GM19452 (cell line): ENCODE results near the gene SMCHD1.
"Not testable (repeated sequence)": the region's sequence is repeated elsewhere in the genome, so short reads cannot be mapped to it uniquely, and the experiment has no call there.

Experiments
- ATAC-seq: cut with Tn5 transposase; IDR thresholded peaks from one replicate; pipeline ENCODE4 v1.9.1; 2021; ENCODE audit not compliant: unreplicated experiment

Gene SMCHD1

GRCh38 chr18:2715990-2716389 lies 60.5 kb downstream of the SMCHD1 start:
- ATAC-seq: no peak

GRCh38 chr18:2716394-2717326 lies 61.1 kb downstream of the SMCHD1 start:
- no peak for ATAC-seq

GRCh38 chr18:2717407-2717806 lies 61.9 kb downstream of the SMCHD1 start:
- no peak for ATAC-seq

- no peak for ATAC-seq
Observed at GRCh38 chr18:2719040-2719439, 63.5 kb downstream of the SMCHD1 start.

GRCh38 chr18:2723207-2723606 lies 67.7 kb downstream of the SMCHD1 start:
- ATAC-seq: no peak

- no peak for ATAC-seq
Observed at GRCh38 chr18:2729757-2730156, 74.2 kb downstream of the SMCHD1 start.

GRCh38 chr18:2736823-2737222 lies 81.3 kb downstream of the SMCHD1 start:
- no peak for ATAC-seq

GRCh38 chr18:2740082-2740481 lies 84.6 kb downstream of the SMCHD1 start:
- not testable (repeated sequence) for ATAC-seq

- ATAC-seq: no peak
Observed at GRCh38 chr18:2746274-2746673, 90.7 kb downstream of the SMCHD1 start.

GRCh38 chr18:2758309-2758708 lies 102.8 kb downstream of the SMCHD1 start:
- ATAC-seq: no peak

- ATAC-seq: no peak
Observed at GRCh38 chr18:2774669-2775068, 119.1 kb downstream of the SMCHD1 start.

GRCh38 chr18:2776601-2777000 lies 121.1 kb downstream of the SMCHD1 start:
- ATAC-seq: no peak

- no peak for ATAC-seq
Observed at GRCh38 chr18:2777241-2777640, 121.7 kb downstream of the SMCHD1 start.

GRCh38 chr18:2780750-2781149 lies 125.2 kb downstream of the SMCHD1 start:
- no peak for ATAC-seq

- no peak for ATAC-seq
Observed at GRCh38 chr18:2787225-2787624, 131.7 kb downstream of the SMCHD1 start.

- no peak for ATAC-seq
Observed at GRCh38 chr18:2792395-2792794, 136.9 kb downstream of the SMCHD1 start.

- no peak for ATAC-seq
Observed at GRCh38 chr18:2794159-2794558, 138.6 kb downstream of the SMCHD1 start.

GRCh38 chr18:2797951-2798350 lies 142.4 kb downstream of the SMCHD1 start:
- no peak for ATAC-seq

GRCh38 chr18:2799369-2799768 lies 143.8 kb downstream of the SMCHD1 start:
- no peak for ATAC-seq

- ATAC-seq: no peak
Observed at GRCh38 chr18:2805970-2806943, 150.7 kb downstream of the SMCHD1 start.

GRCh38 chr18:2808640-2809039 lies 153.1 kb downstream of the SMCHD1 start:
- not testable (repeated sequence) for ATAC-seq
